GM23248 (cell line): ENCODE measurements around the gene NOL4L.
A peak's percentile ranks its signal among the peaks of the same experiment; 100 is the strongest.

Source experiments
- EZH2 ChIP-seq: fragments of 200-600 bp; sonication (generic); IDR thresholded peaks from 2 replicates; pipeline ENCODE4 v1.6.1; 2018; ENCODE audit warnings: antibody characterized with exemption, mild to moderate bottlenecking; ENCODE audit not compliant: insufficient read depth, poor library complexity, severe bottlenecking
- EZH2phosphoT487 ChIP-seq: fragments of 200-600 bp; sonication (generic); IDR thresholded peaks from 2 replicates; pipeline ENCODE4 v1.6.1; 2018; ENCODE audit warnings: antibody characterized with exemption, moderate library complexity, mild to moderate bottlenecking, low read depth; ENCODE audit not compliant: insufficient read depth

DNA sequence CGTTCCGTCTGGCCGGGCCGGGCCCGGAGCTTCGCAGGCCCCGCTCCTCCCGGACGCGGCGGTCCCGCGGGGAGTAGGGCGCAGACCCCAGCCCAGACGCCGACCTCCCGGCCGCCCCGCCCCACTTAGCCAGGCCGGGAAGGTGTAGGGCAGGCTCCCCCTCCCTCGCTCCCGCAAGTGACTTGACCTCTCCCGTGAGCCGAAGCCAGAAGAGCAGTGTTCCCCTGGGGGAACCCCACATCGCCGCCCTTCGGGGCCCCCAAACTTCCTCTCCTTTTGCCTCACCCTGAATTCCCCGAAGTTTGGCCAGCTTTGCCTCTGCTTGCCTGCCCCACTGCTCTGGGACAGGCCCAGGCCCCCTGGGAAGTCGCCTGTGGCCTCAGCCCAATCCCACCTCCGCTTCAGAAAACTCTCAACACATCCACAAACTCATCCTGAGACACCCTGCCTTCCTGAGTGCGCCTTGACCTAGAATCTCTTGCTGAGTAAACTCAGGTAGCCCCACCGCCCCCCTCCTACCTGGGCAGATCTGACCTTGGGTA, 524 bp upstream of the NOL4L start:
- TF ChIP-seq EZH2phosphoT487 (0 out of 2 replicates have a peak, but pooled peaks have one; percentile 35), EZH2 (peak; percentile 82)
